GM12891 (cell line): ENCODE results near the gene PPP1R12B.

Experiments used
- POLR2A ChIP-seq: IDR thresholded peaks from 2 replicates; pipeline ENCODE4 v1.6.1; 2011; ENCODE audit warnings: low read depth, low read length, control low read depth
- POLR2AphosphoS5 ChIP-seq: IDR thresholded peaks from 2 replicates; pipeline ENCODE4 v1.6.1; 2011; ENCODE audit warnings: low read depth, low read length, control low read depth
- POU2F2 ChIP-seq: IDR thresholded peaks from 2 replicates; pipeline ENCODE4 v1.6.1; 2011; ENCODE audit warnings: low read depth, mild to moderate bottlenecking, control low read depth, low read length, moderate library complexity

DNA sequence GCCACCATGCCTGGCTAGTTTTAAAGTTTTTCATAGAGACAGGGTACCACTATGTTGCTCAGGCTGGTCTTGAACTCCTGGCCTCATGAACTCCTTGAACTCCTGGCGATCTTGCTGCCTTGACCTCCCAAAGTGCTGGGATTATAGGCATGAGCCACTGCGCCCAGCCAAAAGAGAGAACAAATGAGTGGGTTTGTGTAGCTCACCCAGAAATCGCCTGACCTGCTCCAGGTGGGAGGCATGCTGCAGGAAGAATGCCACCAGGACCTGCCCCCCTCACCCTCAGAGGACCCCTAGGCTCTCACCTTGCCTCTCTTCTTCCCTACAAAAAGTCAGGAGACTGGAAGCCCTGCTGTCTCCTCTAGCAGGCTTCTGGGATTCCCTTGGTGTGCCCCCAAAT, 272.9 kb downstream of the PPP1R12B start:
- no peak for TF ChIP-seq POLR2AphosphoS5
- TF ChIP-seq POU2F2: no peak
- TF ChIP-seq POLR2A: no peak
